Body of pancreas (tissue), 4 donors: ENCODE data around the gene TAPT1.

Source experiments
- CTCF ChIP-seq, 7 experiments: fragments of 450-650 bp in 4 of 7; fragments of 200-600 bp in 3 of 7; sonication (generic) in 3 of 7; IDR thresholded peaks; one replicate each; pipeline ENCODE4 v1.5.1; 2016 to 2019; ENCODE audit warnings: antibody characterized with exemption in 7 of 7
- POLR2A ChIP-seq, 3 donors: fragments of 450-650 bp; IDR thresholded peaks; one replicate each; pipeline ENCODE4 v1.6.1; 2016; ENCODE audit warnings: antibody characterized with exemption in 3 of 3, mild to moderate bottlenecking in 2 of 3

GRCh38 chr4:16268290-16268689 lies 42.0 kb upstream of the TAPT1 start:
- no peak for TF ChIP-seq CTCF (IDR thresholded peaks at IDR 0.05)
- no peak for TF ChIP-seq POLR2A (IDR thresholded peaks at IDR 0.05)
